ENCODE measurements around the gene PRAMEF26.
"Not testable (repeated sequence)": the region's sequence is repeated elsewhere in the genome, so short reads cannot be mapped to it uniquely, and the experiment has no call there.

DNA sequence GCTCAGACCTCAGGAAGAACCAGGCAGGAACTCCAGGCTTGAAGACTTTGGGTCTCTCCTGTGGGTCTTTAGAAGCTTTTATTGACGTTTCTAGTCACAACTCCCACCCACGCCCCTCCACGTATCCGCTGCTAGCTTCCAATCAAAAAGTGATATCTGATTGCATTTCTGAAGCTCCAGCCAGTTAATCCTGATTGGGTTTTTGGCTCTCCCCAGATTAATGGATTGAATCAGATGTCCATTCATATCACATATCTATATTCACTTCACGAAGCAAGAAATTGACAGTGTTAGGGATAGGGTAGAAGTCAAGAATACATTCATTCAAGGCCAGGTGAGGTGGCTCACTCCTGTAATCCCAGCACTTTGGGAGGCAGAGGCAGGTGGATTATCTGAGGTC is at the start of gene PRAMEF26:
- TF ChIP-seq POLR2AphosphoS5 (IDR thresholded peaks at IDR 0.05; ENCODE audit: borderline replicate concordance, low read depth, low read length); FOXP2 (optimal IDR thresholded peaks at IDR 0.05; ENCODE audit: control extremely low read depth, extremely low read length, insufficient read depth); EZH2 (IDR thresholded peaks at IDR 0.05): not testable (repeated sequence)

Measured in SK-N-MC (cell line).